Activated B cell treated with CpG ODN at 0.5 μM for 24 hours (primary cell): Measurements from ENCODE around the gene TGM6. TPM values are rescaled to one million over a fixed set of nuclear protein-coding genes. Genes with fewer than 3 reads are reported as not detected.

Experiments used
- ATAC-seq: fragments of 200-7000 bp; cut with Tn5 transposase; one replicate; pipeline ENCODE4 v1.10.0; 2021; ENCODE audit warnings: low read depth, mild to moderate bottlenecking, moderate library complexity
- CTCF ChIA-PET: fragments of 350-600 bp; sonication (Branson Sonifier 250); formaldehyde crosslinking; loops from one replicate; lab custom pipeline; 2021; ENCODE audit warnings: antibody characterized with exemption; lab: Charles Lee
- POLR2A ChIA-PET: fragments of 350-600 bp; sonication (Branson Sonifier 250); formaldehyde crosslinking; loops from one replicate; lab custom pipeline; 2021; ENCODE audit warnings: antibody characterized with exemption; lab: Charles Lee
- DNase-seq: peaks from one replicate; pipeline ENCODE4 v3.0.0; 2022
- H3K27ac Mint-ChIP-seq: one replicate; pipeline ENCODE4 v1.8.0; 2020; ENCODE audit warnings: mixed read lengths
- H3K27me3 Mint-ChIP-seq: one replicate; pipeline ENCODE4 v1.8.0; 2021; ENCODE audit warnings: mixed read lengths
- H3K36me3 Mint-ChIP-seq: one replicate; pipeline ENCODE4 v1.8.0; 2021; ENCODE audit warnings: low read depth, mixed read lengths
- H3K4me1 Mint-ChIP-seq: one replicate; pipeline ENCODE4 v1.8.0; 2021; ENCODE audit warnings: mixed read lengths
- H3K4me3 Mint-ChIP-seq: one replicate; pipeline ENCODE4 v1.8.0; 2020; ENCODE audit warnings: mild to moderate bottlenecking, mixed read lengths
- H3K9me3 Mint-ChIP-seq: one replicate; pipeline ENCODE4 v1.8.0; 2020; ENCODE audit warnings: mixed read lengths
- CTCF ChIP-seq: fragments of 200-600 bp; IDR thresholded peaks from one replicate; pipeline ENCODE4 v1.8.0; 2022; ENCODE audit warnings: antibody characterized with exemption, mild to moderate bottlenecking
- intact Hi-C: fragments of 100-400 bp; cut with micrococcal nuclease; formaldehyde crosslinking; loops from one replicate; pipeline ENCODE4 v1.15.1; 2024
- total RNA-seq: library from RNA; stranded (reverse); gene quantifications from 2 replicates; pipeline ENCODE4 v1.2.3, GENCODE V29; 2022

Gene TGM6
- total RNA-seq, 1 donor from 2014 or later, result not detected

- no peak for TF ChIP-seq CTCF
- POLR2A ChIA-PET, result no interaction called here
- no peaks in the 10 kb centered on the region for H3K36me3 Mint-ChIP-seq
- H3K9me3 Mint-ChIP-seq, result no peaks in the 10 kb centered on the region
- CTCF ChIA-PET, result no interaction called here
- ATAC-seq (no peak), DNase-seq (no peak)
- no peaks in the 10 kb centered on the region for H3K4me1 Mint-ChIP-seq
- no peak overlapping the region for H3K27ac Mint-ChIP-seq
- H3K27me3 Mint-ChIP-seq, result peaks cover 37% of the 10 kb centered on the region
- H3K4me3 Mint-ChIP-seq, result no peak overlapping the region
- intact Hi-C loops, result no loop called here
Observed at GRCh38 chr20:2430538-2430937, 49.8 kb downstream of the TGM6 start.

- H3K36me3 Mint-ChIP-seq, result no peaks in the 10 kb centered on the region
- H3K4me3 Mint-ChIP-seq, result no peak overlapping the region
- no peak for ATAC-seq
- H3K27ac Mint-ChIP-seq, result no peak overlapping the region
- H3K4me1 Mint-ChIP-seq, result no peaks in the 10 kb centered on the region
- POLR2A ChIA-PET, result no interaction called here
- intact Hi-C loops, result no loop called here
- no peak for TF ChIP-seq CTCF
- DNase-seq, result no peak
- H3K9me3 Mint-ChIP-seq, result no peaks in the 10 kb centered on the region
- H3K27me3 Mint-ChIP-seq, result peaks cover 35% of the 10 kb centered on the region
- CTCF ChIA-PET, result no interaction called here
Observed at GRCh38 chr20:2431185-2431584, 50.5 kb downstream of the TGM6 start.

- POLR2A ChIA-PET, result no interaction called here
- no peak for DNase-seq
- no peak for ATAC-seq
- Mint-ChIP-seq H3K9me3 (peaks cover 4% of the 10 kb centered on the region), H3K4me1 (peaks cover 2% of the 10 kb centered on the region), H3K36me3 (no peaks in the 10 kb centered on the region), H3K4me3 (no peak overlapping the region), H3K27me3 (no peaks in the 10 kb centered on the region), H3K27ac (no peak overlapping the region)
- CTCF ChIA-PET, result interaction anchor here (1.4 kb wide), 1 partner anchor 239 kb away, joined by 6 read pairs; no protein-coding TSS in a partner anchor
- TF ChIP-seq CTCF, result no peak
- intact Hi-C loops, result no loop called here
Observed at GRCh38 chr20:2446845-2447244, 66.1 kb downstream of the TGM6 start.

- H3K9me3 Mint-ChIP-seq, result peaks cover 4% of the 10 kb centered on the region
- intact Hi-C loops, result no loop called here
- H3K27ac Mint-ChIP-seq, result no peak overlapping the region
- H3K36me3 Mint-ChIP-seq, result no peaks in the 10 kb centered on the region
- ChIA-PET CTCF (interaction anchor here (5.0 kb wide), 1 partner anchor 242 kb away, joined by 71 read pairs; no protein-coding TSS in a partner anchor), POLR2A (no interaction called here)
- TF ChIP-seq CTCF, result no peak
- ATAC-seq (no peak), DNase-seq (no peak)
- no peaks in the 10 kb centered on the region for H3K27me3 Mint-ChIP-seq
- H3K4me1 Mint-ChIP-seq, result peaks cover 2% of the 10 kb centered on the region
- H3K4me3 Mint-ChIP-seq, result no peak overlapping the region
Observed at GRCh38 chr20:2449386-2449785, 68.7 kb downstream of the TGM6 start.

GRCh38 chr20:2451422-2451821, 70.7 kb downstream of the TGM6 start:
- Mint-ChIP-seq H3K27me3 (no peaks in the 10 kb centered on the region), H3K27ac (no peak overlapping the region), H3K4me3 (no peak overlapping the region), H3K9me3 (peaks cover 4% of the 10 kb centered on the region), H3K4me1 (peaks cover 2% of the 10 kb centered on the region), H3K36me3 (peaks cover 2% of the 10 kb centered on the region)
- CTCF ChIA-PET, result interaction anchor here (0.8 to 5.0 kb wide), 8 partner anchors 18 to 687 kb away, joined by 3 to 71 read pairs (median 4); no protein-coding TSS in a partner anchor
- POLR2A ChIA-PET, result interaction anchor here (1.9 kb wide), 1 partner anchor 244 kb away, joined by 4 read pairs; no protein-coding TSS in a partner anchor
- no peak for DNase-seq
- no peak for TF ChIP-seq CTCF
- intact Hi-C loops, result loop anchor here (5.0 kb wide), 1 partner anchor 674 kb away; no protein-coding TSS in a partner anchor
- no peak for ATAC-seq
